Measurements from ENCODE around the gene HSF2BP. TPM values are rescaled to one million over a fixed set of nuclear protein-coding genes. Genes with fewer than 3 reads are reported as not detected.

Gene HSF2BP
- total RNA-seq, 4 donors from 2014 or later: 0.63 to 1.2 (median 0.66) TPM; not detected in 1

GRCh38 chr21:43581453-43581852 is 77.8 kb downstream of the HSF2BP start:
- peak overlapping the region in 3 of 4 donors; percentile 27 to 59 (median 51) for H3K27ac ChIP-seq (replicated peaks in 1 of 4)
- intact Hi-C loops (cut with DNase I): no loop called here
- H3K36me3 ChIP-seq: no peaks in the 10 kb centered on the region
- H3K4me3 ChIP-seq: no peak overlapping the region
- DNase-seq (ENCODE audit: extremely low spot score): no peak
- WGBS: 68% methylated on average over 3 of the region's 3 CpGs
- TF ChIP-seq CTCF (IDR thresholded peaks at IDR 0.05) (no peak), POLR2A (IDR thresholded peaks at IDR 0.05; ENCODE audit: low read depth) (no peak), POLR2AphosphoS5 (IDR thresholded peaks at IDR 0.05) (no peak), EP300 (IDR thresholded peaks at IDR 0.05) (no peak)
- peaks cover 13 to 27% (median 17%) of the 10 kb centered on the region in 4 donors for H3K4me1 ChIP-seq
- no peaks in the 10 kb centered on the region for H3K9me3 ChIP-seq
- H3K27me3 ChIP-seq: no peaks in the 10 kb centered on the region

DNA sequence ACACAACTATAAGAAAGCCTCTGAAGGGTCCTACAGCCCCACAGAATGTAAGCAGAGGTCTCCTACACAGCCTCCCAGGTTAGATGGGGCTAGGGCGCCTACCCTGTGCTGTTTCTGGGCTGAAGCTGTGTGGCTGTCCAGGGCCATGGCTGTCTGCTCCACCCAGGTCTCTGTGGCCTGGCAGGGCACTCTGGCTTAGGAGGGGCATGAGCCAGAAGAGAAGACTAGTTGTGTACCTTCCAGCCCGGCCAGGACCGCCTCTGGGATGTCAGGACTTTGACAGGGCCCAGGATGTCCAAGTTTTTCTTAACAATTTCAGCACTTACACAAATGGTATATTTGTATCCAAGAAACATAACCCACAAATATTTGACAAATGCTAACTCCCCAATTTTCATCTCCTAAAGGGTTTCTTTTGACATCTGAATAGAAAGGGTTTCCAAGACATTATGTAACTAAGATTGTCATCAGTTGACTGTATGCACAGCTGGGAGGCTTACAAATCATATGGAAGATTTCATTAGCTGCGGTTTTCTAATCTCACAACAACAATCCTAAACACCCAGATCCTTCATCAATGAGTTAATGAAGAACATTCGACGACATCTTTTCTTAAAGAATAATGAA is 80.5 kb downstream of the HSF2BP start:
- WGBS: 73% methylated on average over 6 of the region's 6 CpGs

DNA sequence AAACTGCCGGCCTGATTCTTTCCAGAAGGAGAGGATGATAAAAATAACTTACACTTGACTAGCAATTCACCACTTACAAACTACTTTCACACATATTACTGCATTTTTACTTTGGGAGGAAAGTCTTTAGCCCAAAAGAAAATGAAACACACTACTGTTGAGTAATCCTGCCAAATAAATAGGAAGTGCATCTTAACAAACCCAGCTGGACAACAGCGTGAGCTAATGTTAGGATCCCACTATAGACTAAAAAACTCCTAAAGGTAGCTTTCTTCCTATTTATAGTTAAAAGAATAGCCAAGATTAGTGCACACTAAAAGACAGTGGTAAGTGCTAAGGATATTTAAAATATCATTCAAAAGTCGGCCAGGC is 83.8 kb downstream of the HSF2BP start:
- intact Hi-C loops (cut with DNase I): no loop called here
- WGBS: 56% methylated on average over 3 of the region's 3 CpGs
- Histone ChIP-seq H3K36me3 (no peaks in the 10 kb centered on the region), H3K4me1 (peaks cover 0 to 22% (median 18%) of the 10 kb centered on the region in 4 donors), H3K4me3 (no peak overlapping the region), H3K9me3 (no peaks in the 10 kb centered on the region), H3K27ac (replicated peaks in 1 of 4) (peak overlapping the region; percentile 81 to 86 (median 84)), H3K27me3 (no peaks in the 10 kb centered on the region)
- no peak for DNase-seq (ENCODE audit: extremely low spot score)
- TF ChIP-seq CTCF (IDR thresholded peaks at IDR 0.05) (no peak), EP300 (IDR thresholded peaks at IDR 0.05) (no peak), POLR2AphosphoS5 (IDR thresholded peaks at IDR 0.05) (no peak), POLR2A (IDR thresholded peaks at IDR 0.05; ENCODE audit: low read depth) (no peak)

More for the DNA sequence above, 80.5 kb downstream of the HSF2BP start:
- Histone ChIP-seq H3K36me3 (no peaks in the 10 kb centered on the region), H3K4me3 (no peak overlapping the region), H3K4me1 (peaks cover 0 to 22% (median 18%) of the 10 kb centered on the region in 4 donors), H3K27ac (replicated peaks in 1 of 4) (no peak overlapping the region), H3K27me3 (no peaks in the 10 kb centered on the region), H3K9me3 (no peaks in the 10 kb centered on the region)
- TF ChIP-seq EP300 (IDR thresholded peaks at IDR 0.05) (no peak), CTCF (IDR thresholded peaks at IDR 0.05) (no peak), POLR2AphosphoS5 (IDR thresholded peaks at IDR 0.05) (no peak), POLR2A (IDR thresholded peaks at IDR 0.05; ENCODE audit: low read depth) (no peak)
- DNase-seq (ENCODE audit: extremely low spot score): no peak
- intact Hi-C loops (cut with DNase I): no loop called here

DNA sequence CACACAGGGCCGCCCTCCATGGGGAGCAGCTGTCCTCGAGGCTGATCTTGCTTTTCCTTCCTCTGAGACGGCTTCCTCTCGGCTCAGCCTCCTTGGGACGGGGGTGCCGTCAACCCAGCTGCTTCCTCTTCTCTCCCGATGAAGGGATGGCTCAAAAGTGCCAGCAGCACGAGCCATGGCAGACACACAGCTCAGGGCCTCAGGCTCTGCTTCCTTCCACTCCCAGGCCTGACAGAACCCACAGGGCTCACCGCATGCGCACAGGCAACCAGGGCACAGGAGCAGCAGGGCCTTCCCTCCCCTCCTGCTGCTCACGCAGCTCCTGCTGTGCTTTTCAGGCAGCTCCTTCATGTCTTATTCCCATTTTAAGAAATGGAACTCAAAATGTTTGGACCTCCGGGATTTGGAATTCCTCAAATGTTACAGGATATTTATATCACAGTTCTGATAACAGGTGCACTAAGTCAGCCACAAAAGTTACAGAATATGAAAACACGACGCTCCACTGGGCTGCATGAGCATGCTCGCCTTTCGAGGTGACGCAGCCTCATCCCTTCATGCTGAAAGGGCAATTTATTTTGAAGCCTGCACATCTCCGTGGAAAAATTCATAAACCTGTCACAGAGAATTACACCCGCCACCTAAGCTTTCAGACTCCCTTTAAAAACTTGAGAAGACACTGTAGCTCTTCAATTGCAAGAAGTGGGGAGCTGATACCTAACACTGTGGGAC is 84.4 kb downstream of the HSF2BP start:
- no peak for DNase-seq (ENCODE audit: extremely low spot score)
- Histone ChIP-seq H3K4me3 (no peak overlapping the region), H3K4me1 (peaks cover 0 to 19% (median 18%) of the 10 kb centered on the region in 4 donors), H3K27me3 (no peaks in the 10 kb centered on the region), H3K9me3 (no peaks in the 10 kb centered on the region), H3K27ac (replicated peaks in 1 of 4) (peak overlapping the region; percentile 81 to 86 (median 84)), H3K36me3 (no peaks in the 10 kb centered on the region)
- intact Hi-C loops (cut with DNase I): no loop called here
- no peak for TF ChIP-seq CTCF (IDR thresholded peaks at IDR 0.05)
- peak; percentile 56 to 79 for TF ChIP-seq POLR2AphosphoS5 (IDR thresholded peaks at IDR 0.05)
- WGBS: 48% methylated on average over 14 of the region's 19 CpGs
